IPS DF 6.9 (cell line): ENCODE measurements around the gene FAM107B.

Source experiments
- DNase-seq: peaks from one replicate; pipeline ENCODE4 v3.0.0-alpha.2; 2013; ENCODE audit warnings: low read depth, low spot score
- H3K27ac ChIP-seq: one replicate; pipeline ENCODE4 v1.5.1; 2013; ENCODE audit warnings: low read length, control low read depth
- H3K27me3 ChIP-seq: 2 replicates; pipeline ENCODE4 v1.6.1; 2013; ENCODE audit warnings: mild to moderate bottlenecking, low read length; ENCODE audit not compliant: control insufficient read depth, insufficient read depth
- H3K36me3 ChIP-seq: 2 replicates; pipeline ENCODE4 v1.6.1; 2013; ENCODE audit warnings: low read length; ENCODE audit not compliant: control insufficient read depth, insufficient read depth
- H3K4me1 ChIP-seq: 2 replicates; pipeline ENCODE4 v1.6.1; 2013; ENCODE audit warnings: low read length; ENCODE audit not compliant: control insufficient read depth, insufficient read depth
- H3K4me3 ChIP-seq: 2 replicates; pipeline ENCODE4 v1.5.1; 2013; ENCODE audit warnings: mild to moderate bottlenecking, low read length
- H3K9me3 ChIP-seq: 2 replicates; pipeline ENCODE4 v1.6.1; 2013; ENCODE audit warnings: low read length, inconsistent platforms; ENCODE audit not compliant: control insufficient read depth, insufficient read depth
- WGBS: extraction: QIAGEN DNeasy Blood & Tissue Kit; methylation state at CpG from one replicate; pipeline ENCODE4 v1.1.7; 2013; ENCODE audit warnings: mixed read lengths, missing lambda C conversion rate; ENCODE audit not compliant: insufficient read length, insufficient coverage; 5-methylcytosine and 5-hydroxymethylcytosine counted together

Gene FAM107B

GRCh38 chr10:14810969-14811953, 36.6 kb upstream of the FAM107B start:
- no peak for DNase-seq
- no peaks in the 10 kb centered on the region for H3K36me3 ChIP-seq
- H3K27ac ChIP-seq: no peak overlapping the region
- no peaks in the 10 kb centered on the region for H3K27me3 ChIP-seq
- H3K4me3 ChIP-seq: no peak overlapping the region
- no CpG with 5 or more reads among the region's 9 CpGs for WGBS
- H3K4me1 ChIP-seq: no peaks in the 10 kb centered on the region
- H3K9me3 ChIP-seq: no peaks in the 10 kb centered on the region

GRCh38 chr10:14806318-14806717, 31.6 kb upstream of the FAM107B start:
- WGBS: no CpG with 5 or more reads among the region's 3 CpGs

GRCh38 chr10:14803827-14804226, 29.1 kb upstream of the FAM107B start:
- H3K27ac ChIP-seq: no peak overlapping the region
- no peak overlapping the region for H3K4me3 ChIP-seq
- H3K36me3 ChIP-seq: no peaks in the 10 kb centered on the region
- no CpG with 5 or more reads among the region's 1 CpG for WGBS
- DNase-seq: no peak
- no peaks in the 10 kb centered on the region for H3K4me1 ChIP-seq
- H3K9me3 ChIP-seq: no peaks in the 10 kb centered on the region
- H3K27me3 ChIP-seq: no peaks in the 10 kb centered on the region

More at GRCh38 chr10:14806318-14806717, 31.6 kb upstream of the FAM107B start:
- no peak overlapping the region for H3K4me3 ChIP-seq
- no peak overlapping the region for H3K27ac ChIP-seq
- H3K9me3 ChIP-seq: no peaks in the 10 kb centered on the region
- no peaks in the 10 kb centered on the region for H3K27me3 ChIP-seq
- no peak for DNase-seq
- H3K4me1 ChIP-seq: no peaks in the 10 kb centered on the region
- no peaks in the 10 kb centered on the region for H3K36me3 ChIP-seq

- no peaks in the 10 kb centered on the region for H3K36me3 ChIP-seq
- H3K4me3 ChIP-seq: no peak overlapping the region
- H3K9me3 ChIP-seq: no peaks in the 10 kb centered on the region
- H3K4me1 ChIP-seq: no peaks in the 10 kb centered on the region
- no peaks in the 10 kb centered on the region for H3K27me3 ChIP-seq
- no CpG with 5 or more reads among the region's 5 CpGs for WGBS
- no peak for DNase-seq
- H3K27ac ChIP-seq: no peak overlapping the region
Observed at GRCh38 chr10:14801723-14802122, 27.0 kb upstream of the FAM107B start.

- Histone ChIP-seq H3K4me3 (no peak overlapping the region), H3K9me3 (no peaks in the 10 kb centered on the region)
Observed at GRCh38 chr10:14800397-14800796, 25.7 kb upstream of the FAM107B start.

GRCh38 chr10:14798636-14799035, 23.9 kb upstream of the FAM107B start:
- no peak overlapping the region for H3K4me3 ChIP-seq
- H3K9me3 ChIP-seq: no peaks in the 10 kb centered on the region
- no peak overlapping the region for H3K27ac ChIP-seq
- no peaks in the 10 kb centered on the region for H3K27me3 ChIP-seq
- H3K4me1 ChIP-seq: no peaks in the 10 kb centered on the region
- no CpG with 5 or more reads among the region's 5 CpGs for WGBS
- H3K36me3 ChIP-seq: no peaks in the 10 kb centered on the region
- no peak for DNase-seq

More at GRCh38 chr10:14800397-14800796, 25.7 kb upstream of the FAM107B start:
- no peaks in the 10 kb centered on the region for H3K27me3 ChIP-seq
- no peaks in the 10 kb centered on the region for H3K4me1 ChIP-seq
- no CpG with 5 or more reads among the region's 1 CpG for WGBS
- H3K36me3 ChIP-seq: no peaks in the 10 kb centered on the region
- no peak for DNase-seq
- H3K27ac ChIP-seq: no peak overlapping the region

GRCh38 chr10:14787938-14788337, 13.2 kb upstream of the FAM107B start:
- H3K27me3 ChIP-seq: no peaks in the 10 kb centered on the region
- DNase-seq: no peak
- H3K4me3 ChIP-seq: no peak overlapping the region
- no peaks in the 10 kb centered on the region for H3K9me3 ChIP-seq
- no CpG with 5 or more reads among the region's 5 CpGs for WGBS
- no peaks in the 10 kb centered on the region for H3K4me1 ChIP-seq
- H3K27ac ChIP-seq: no peak overlapping the region
- H3K36me3 ChIP-seq: no peaks in the 10 kb centered on the region

- Histone ChIP-seq H3K27me3 (no peaks in the 10 kb centered on the region), H3K36me3 (no peaks in the 10 kb centered on the region), H3K27ac (no peak overlapping the region), H3K9me3 (no peaks in the 10 kb centered on the region), H3K4me3 (no peak overlapping the region), H3K4me1 (no peaks in the 10 kb centered on the region)
- DNase-seq: no peak
- WGBS: no CpG with 5 or more reads among the region's 5 CpGs
Observed at GRCh38 chr10:14784459-14785055, 9.9 kb upstream of the FAM107B start.

GRCh38 chr10:14782691-14783363, 8.1 kb upstream of the FAM107B start:
- Histone ChIP-seq H3K36me3 (no peaks in the 10 kb centered on the region), H3K27me3 (no peaks in the 10 kb centered on the region), H3K27ac (no peak overlapping the region), H3K4me3 (no peak overlapping the region), H3K4me1 (no peaks in the 10 kb centered on the region), H3K9me3 (no peaks in the 10 kb centered on the region)
- DNase-seq: no peak
- WGBS: no CpG with 5 or more reads among the region's 9 CpGs

GRCh38 chr10:14781763-14782162, 7.1 kb upstream of the FAM107B start:
- Histone ChIP-seq H3K27ac (no peak overlapping the region), H3K9me3 (no peaks in the 10 kb centered on the region), H3K36me3 (no peaks in the 10 kb centered on the region), H3K4me1 (no peaks in the 10 kb centered on the region), H3K4me3 (no peak overlapping the region), H3K27me3 (no peaks in the 10 kb centered on the region)
- DNase-seq: no peak
- no CpG with 5 or more reads among the region's 7 CpGs for WGBS
